ENCODE measurements around the gene HFM1.
"Not testable (repeated sequence)": the region's sequence is repeated elsewhere in the genome, so short reads cannot be mapped to it uniquely, and the experiment has no call there.

DNA sequence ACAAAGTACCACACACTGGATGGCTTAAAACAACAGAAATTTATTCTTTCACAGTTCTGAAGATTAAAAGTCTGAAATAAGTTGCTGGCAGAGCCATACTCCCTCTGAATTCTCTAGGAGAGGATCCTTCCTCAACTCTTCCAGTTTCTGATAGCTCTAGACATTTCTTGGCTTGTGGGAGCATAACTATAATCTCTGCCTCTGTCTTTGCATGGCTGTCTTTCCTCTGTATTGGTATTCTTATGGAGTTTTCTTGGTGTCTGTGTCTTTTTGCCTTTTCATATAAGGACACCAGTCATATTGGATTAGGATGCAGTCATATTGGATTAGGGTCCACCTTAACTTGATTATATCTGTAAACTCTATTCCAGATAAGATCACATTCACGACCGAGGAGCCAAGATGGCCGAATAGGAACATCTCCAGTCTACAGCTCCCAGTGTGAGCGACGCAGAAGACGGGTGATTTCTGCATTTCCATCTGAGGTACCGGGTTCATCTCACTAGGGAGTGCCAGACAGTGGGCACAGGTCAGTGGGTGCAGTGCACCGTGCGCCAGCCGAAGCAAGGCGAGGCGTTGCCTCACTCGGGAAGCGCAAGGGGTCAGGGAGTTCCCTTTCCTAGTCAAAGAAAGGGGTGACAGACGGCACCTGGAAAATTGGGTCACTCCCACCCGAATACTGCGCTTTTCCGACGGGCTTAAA is 118.2 kb downstream of the HFM1 start:
- not testable (repeated sequence) for TF ChIP-seq POLR2A (IDR thresholded peaks at IDR 0.05)
- TF ChIP-seq, protein P1, sequence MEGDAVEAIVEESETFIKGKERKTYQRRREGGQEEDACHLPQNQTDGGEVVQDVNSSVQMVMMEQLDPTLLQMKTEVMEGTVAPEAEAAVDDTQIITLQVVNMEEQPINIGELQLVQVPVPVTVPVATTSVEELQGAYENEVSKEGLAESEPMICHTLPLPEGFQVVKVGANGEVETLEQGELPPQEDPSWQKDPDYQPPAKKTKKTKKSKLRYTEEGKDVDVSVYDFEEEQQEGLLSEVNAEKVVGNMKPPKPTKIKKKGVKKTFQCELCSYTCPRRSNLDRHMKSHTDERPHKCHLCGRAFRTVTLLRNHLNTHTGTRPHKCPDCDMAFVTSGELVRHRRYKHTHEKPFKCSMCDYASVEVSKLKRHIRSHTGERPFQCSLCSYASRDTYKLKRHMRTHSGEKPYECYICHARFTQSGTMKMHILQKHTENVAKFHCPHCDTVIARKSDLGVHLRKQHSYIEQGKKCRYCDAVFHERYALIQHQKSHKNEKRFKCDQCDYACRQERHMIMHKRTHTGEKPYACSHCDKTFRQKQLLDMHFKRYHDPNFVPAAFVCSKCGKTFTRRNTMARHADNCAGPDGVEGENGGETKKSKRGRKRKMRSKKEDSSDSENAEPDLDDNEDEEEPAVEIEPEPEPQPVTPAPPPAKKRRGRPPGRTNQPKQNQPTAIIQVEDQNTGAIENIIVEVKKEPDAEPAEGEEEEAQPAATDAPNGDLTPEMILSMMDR (IDR thresholded peaks at IDR 0.05), result not testable (repeated sequence)

All from gastroesophageal sphincter (tissue), 3 donors.